Endometrial microvascular endothelial cells (primary cell): ENCODE data around the gene PMAIP1. TPM values are rescaled to one million over a fixed set of nuclear protein-coding genes. Genes with fewer than 3 reads are reported as not detected.
"Not testable (repeated sequence)": the region's sequence is repeated elsewhere in the genome, so short reads cannot be mapped to it uniquely, and the experiment has no call there.

Experiments used
- in situ Hi-C: cut with HindIII; loops from 2 replicates; pipeline ENCODE4 v1.10.0; 2017; ENCODE audit warnings: low sequenced_read_pairs, low pct_unique_long_range_greater_than_20kb; ENCODE audit errors: inconsistent ontology term
- total RNA-seq: library from RNA; depleted of rRNA; stranded (reverse); fragments of >200 nt; gene quantifications from one replicate; pipeline ENCODE4 v1.2.3, GENCODE V29; 2015; ENCODE audit errors: inconsistent ontology term

PMAIP1 gene
- total RNA-seq, 1 donor from 2014 or later: 38.9 TPM

GRCh38 chr18:59881728-59882656, 17.8 kb upstream of the PMAIP1 start:
- in situ Hi-C loops: no loop called here

GRCh38 chr18:59884351-59884750, 15.4 kb upstream of the PMAIP1 start:
- in situ Hi-C loops: no loop called here

GRCh38 chr18:59885579-59886163, 14.1 kb upstream of the PMAIP1 start:
- in situ Hi-C loops: no loop called here

- in situ Hi-C loops: not testable (repeated sequence)
Observed at GRCh38 chr18:59886399-59886798, 13.4 kb upstream of the PMAIP1 start.

GRCh38 chr18:59892123-59892522, 7.7 kb upstream of the PMAIP1 start:
- in situ Hi-C loops: no loop called here

- in situ Hi-C loops: no loop called here
Observed at GRCh38 chr18:59893971-59894370, 5.8 kb upstream of the PMAIP1 start.

GRCh38 chr18:59897321-59897954, 2.4 kb upstream of the PMAIP1 start:
- in situ Hi-C loops: no loop called here

- in situ Hi-C loops: no loop called here
Observed at GRCh38 chr18:59898093-59898492, 1.7 kb upstream of the PMAIP1 start.

GRCh38 chr18:59898609-59899297, 1.0 kb upstream of the PMAIP1 start:
- in situ Hi-C loops: no loop called here

GRCh38 chr18:59900222-59901128, 679 bp downstream of the PMAIP1 start:
- in situ Hi-C loops: no loop called here

- in situ Hi-C loops: no loop called here
Observed at GRCh38 chr18:59902131-59902992, 2.6 kb downstream of the PMAIP1 start.

GRCh38 chr18:59902993-59903610, 3.3 kb downstream of the PMAIP1 start:
- in situ Hi-C loops: no loop called here

- in situ Hi-C loops: no loop called here
Observed at GRCh38 chr18:59904011-59904601, 4.3 kb downstream of the PMAIP1 start.

GRCh38 chr18:59905686-59906091, 5.9 kb downstream of the PMAIP1 start:
- in situ Hi-C loops: no loop called here

- in situ Hi-C loops: no loop called here
Observed at GRCh38 chr18:59906203-59906602, 6.4 kb downstream of the PMAIP1 start.

GRCh38 chr18:59907172-59907571, 7.4 kb downstream of the PMAIP1 start:
- in situ Hi-C loops: no loop called here

GRCh38 chr18:59907660-59908059, 7.9 kb downstream of the PMAIP1 start:
- in situ Hi-C loops: no loop called here
